ENCODE results near the gene ARHGEF19. TPM values are rescaled to one million over a fixed set of nuclear protein-coding genes. Genes with fewer than 3 reads are reported as not detected.
A peak's percentile ranks its signal among the peaks of the same experiment; 100 is the strongest.

The ARHGEF19 gene
- total and polyA plus RNA-seq, 5 donors: 2.2 to 4.3 (median 2.7) TPM

DNA sequence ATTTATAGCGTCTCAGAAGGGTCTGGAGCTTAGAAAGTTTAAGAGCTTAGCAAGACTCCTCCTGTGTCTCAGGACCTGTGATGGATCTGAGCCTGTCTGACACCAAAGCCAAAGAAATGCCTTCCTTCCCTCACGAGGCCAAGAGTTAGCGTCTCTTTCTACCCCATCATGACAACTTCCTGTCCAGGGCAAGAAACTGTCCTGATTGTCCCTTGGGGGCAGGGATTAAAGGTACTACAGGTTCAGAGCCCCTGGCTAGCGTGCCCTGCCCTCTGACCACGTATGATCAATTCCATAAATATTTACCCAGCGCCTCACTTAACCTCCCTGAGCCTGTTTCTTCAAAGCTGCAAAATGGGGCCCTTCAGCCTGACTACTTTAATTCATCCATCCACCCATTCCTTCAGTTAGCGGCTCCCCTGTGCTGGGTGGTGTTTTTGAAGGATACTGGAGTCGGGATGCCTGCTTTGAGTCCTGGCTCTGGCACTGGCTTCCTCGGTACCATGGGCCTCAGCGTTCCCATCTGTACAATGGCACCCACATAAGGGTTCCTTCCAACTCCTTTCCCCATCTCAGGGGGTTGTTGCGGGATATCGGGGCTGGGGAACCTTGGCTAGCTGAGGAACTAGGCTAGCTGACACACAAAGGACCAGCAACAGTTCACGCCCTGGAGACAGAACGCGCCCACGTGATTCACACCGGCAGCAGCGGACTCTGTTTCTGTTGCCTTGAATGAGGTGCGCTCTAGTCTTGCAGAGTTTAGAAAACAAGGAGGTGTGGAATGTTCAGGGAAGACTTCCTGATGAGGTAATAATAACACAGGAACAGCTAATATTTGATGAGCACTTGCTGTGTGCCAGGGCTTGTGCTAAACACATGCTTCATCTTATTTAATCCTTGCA, 33.6 kb downstream of the ARHGEF19 start:
- DNase-seq (peak in 2 of 3 donors; percentile 18 to 26), ATAC-seq (no peak)
- intact Hi-C loops (cut with DNase I): no loop called here
- Histone ChIP-seq H3K27ac (ENCODE audit: low read length) (no peak overlapping the region), H3K4me3 (ENCODE audit: low read length) (no peak overlapping the region), H3K9me3 (ENCODE audit: control insufficient read depth, low read length) (no peaks in the 10 kb centered on the region), H3K27me3 (ENCODE audit: control insufficient read depth, insufficient read depth) (no peaks in the 10 kb centered on the region), H3K4me1 (ENCODE audit: control insufficient read depth, insufficient read depth, low read length) (peaks cover 11% of the 10 kb centered on the region)
- 90% methylated on average over 19 of the region's 19 CpGs for WGBS

DNA sequence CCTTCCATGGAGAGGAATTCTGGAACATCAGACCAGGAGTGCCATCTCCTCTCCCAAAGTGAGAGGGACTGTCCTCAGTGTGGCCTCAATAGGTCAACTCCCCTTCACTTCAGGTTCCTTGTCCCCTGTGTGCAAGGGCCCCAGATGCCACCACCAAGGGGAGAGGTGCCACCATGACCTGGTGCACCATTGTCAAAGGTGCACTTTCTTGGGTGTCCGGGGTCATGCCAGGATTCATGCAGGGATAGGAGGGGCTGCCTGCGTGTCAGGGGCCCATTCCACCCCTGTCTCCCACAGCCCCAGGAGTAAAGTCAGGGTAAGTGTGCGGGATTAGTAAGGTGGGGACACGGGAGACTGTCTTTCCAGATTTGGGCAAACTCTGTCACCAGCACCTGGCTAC, 35.1 kb downstream of the ARHGEF19 start:
- peak in 1 of 3 donors; percentile 8 for DNase-seq
- intact Hi-C loops (cut with DNase I): no loop called here
- no peaks in the 10 kb centered on the region for H3K27me3 ChIP-seq (ENCODE audit: control insufficient read depth, insufficient read depth)
- peaks cover 16% of the 10 kb centered on the region for H3K4me1 ChIP-seq (ENCODE audit: control insufficient read depth, insufficient read depth, low read length)
- no peak for ATAC-seq
- no peak overlapping the region for H3K4me3 ChIP-seq (ENCODE audit: low read length)
- 98% methylated on average over 4 of the region's 4 CpGs for WGBS
- H3K27ac ChIP-seq (ENCODE audit: low read length): no peak overlapping the region
- no peaks in the 10 kb centered on the region for H3K9me3 ChIP-seq (ENCODE audit: control insufficient read depth, low read length)

DNA sequence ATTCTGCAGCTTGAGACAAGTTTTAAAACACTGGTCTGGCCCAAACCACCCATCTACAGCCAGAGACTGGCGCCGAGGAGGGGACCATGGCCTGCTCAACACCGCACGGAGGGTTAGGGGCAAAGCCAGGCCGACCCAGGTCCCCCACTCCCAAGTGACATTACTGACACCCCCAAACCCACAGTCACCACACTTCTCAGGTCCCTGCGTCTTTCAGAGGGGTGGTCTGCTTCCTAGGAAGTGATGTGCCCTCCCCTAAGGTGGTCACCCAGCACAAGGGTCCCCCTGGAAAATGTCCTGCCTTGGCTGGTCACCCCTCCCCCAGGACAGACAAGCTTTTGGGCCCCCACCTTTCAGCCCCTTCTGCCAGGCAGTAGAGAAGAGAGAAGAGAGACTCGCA, 35.8 kb downstream of the ARHGEF19 start:
- peaks cover 14% of the 10 kb centered on the region for H3K4me1 ChIP-seq (ENCODE audit: control insufficient read depth, insufficient read depth, low read length)
- DNase-seq: peak in 1 of 3 donors; percentile 18
- no peak for ATAC-seq
- peak overlapping the region; percentile 60 for H3K27ac ChIP-seq (ENCODE audit: low read length)
- 62% methylated on average over 7 of the region's 7 CpGs for WGBS
- no peak overlapping the region for H3K4me3 ChIP-seq (ENCODE audit: low read length)
- intact Hi-C loops (cut with DNase I): no loop called here
- H3K27me3 ChIP-seq (ENCODE audit: control insufficient read depth, insufficient read depth): no peaks in the 10 kb centered on the region
- no peaks in the 10 kb centered on the region for H3K9me3 ChIP-seq (ENCODE audit: control insufficient read depth, low read length)

DNA sequence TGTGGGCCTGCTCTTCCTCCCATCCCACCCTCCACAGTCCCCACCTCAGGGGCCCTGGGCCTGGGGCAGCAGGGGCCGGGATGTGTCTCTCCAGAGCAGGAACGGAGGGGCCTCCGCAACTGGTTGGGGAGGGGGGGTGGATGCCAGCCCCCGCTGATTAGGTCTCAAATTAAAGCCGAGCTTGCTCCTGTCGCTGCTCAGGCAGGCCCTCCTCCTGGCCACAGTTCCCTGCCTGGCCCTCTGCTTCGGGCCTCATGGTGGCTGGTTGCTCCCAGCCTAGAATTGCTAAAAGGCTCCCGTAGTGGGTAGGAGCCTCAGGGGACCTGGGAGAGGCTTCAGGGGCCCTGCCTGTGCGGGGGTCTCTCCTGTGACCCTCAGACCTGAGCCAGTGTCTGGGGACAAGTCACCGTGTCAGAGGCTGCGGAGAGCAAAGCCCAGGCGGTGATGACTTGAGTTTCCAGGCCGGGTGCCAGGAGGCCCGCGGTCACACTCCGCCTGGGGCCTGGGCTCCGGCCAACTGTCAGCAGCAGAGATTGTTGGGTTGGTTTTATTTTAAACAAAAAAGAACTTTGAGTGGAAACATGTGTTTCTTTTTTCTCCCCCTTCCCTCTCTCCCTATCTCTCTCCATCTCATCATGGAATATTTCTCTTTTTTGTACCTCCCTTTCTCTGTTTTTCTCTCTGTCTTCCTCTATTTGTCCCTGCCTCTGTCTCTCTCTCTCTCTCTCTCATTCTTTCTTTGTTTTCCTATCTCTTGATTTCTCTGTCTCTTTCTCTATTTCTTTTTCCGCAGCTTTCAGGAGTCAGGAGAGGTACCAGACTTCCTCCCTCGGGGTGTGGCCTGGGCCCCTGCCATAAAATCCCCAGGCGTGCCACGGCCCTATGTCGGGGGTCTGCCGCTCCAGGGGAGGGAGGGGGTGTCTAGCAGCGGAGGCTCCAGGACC, 36.6 kb downstream of the ARHGEF19 start:
- H3K4me1 ChIP-seq (ENCODE audit: control insufficient read depth, insufficient read depth, low read length): peaks cover 10% of the 10 kb centered on the region
- DNase-seq (peak; percentile 92 to 97 (median 96)), ATAC-seq (peak; percentile 83 to 86)
- no peaks in the 10 kb centered on the region for H3K27me3 ChIP-seq (ENCODE audit: control insufficient read depth, insufficient read depth)
- WGBS: 7% methylated on average over 24 of the region's 24 CpGs
- H3K9me3 ChIP-seq (ENCODE audit: control insufficient read depth, low read length): no peaks in the 10 kb centered on the region
- no peak overlapping the region for H3K4me3 ChIP-seq (ENCODE audit: low read length)
- intact Hi-C loops (cut with DNase I): no loop called here
- H3K27ac ChIP-seq (ENCODE audit: low read length): peak overlapping the region; percentile 71

DNA sequence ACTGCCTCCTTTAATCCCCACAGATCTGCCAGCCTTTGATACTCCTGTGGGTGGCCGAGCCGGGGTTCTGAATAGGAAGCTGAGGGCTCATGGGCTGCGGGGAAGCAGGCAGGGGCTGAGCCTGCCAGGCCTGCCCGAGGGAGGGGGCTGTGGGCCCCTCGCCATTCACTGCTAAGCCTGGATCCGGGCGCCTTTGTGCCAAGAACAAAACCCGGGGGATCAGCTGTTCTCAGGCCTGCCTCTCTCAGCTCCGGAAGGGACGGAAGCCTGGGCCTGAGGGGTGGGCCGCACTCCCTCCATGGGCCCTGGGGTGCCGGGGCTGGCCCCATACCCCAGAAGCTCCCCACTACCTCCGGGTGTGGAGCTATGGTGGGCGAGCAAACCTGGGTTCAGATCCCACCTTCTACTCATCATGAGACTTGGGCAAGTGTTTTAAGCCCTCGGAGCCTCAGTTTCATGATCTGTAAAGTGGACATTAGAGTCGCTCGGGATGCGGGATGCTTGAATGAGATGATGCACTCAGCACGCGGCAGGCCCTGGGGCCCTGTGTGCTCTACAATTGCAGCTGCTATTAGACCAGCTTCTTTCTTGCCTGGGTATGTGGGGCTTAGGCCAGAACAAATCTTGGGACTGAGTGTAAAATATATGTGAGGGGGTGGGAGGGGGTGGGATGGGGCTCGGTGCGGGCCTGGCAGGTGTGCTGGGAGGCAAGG, 37.4 kb downstream of the ARHGEF19 start:
- DNase-seq (peak in 2 of 3 donors; percentile 66 to 75), ATAC-seq (peak in 1 of 2 donors; percentile 2)
- Histone ChIP-seq H3K9me3 (ENCODE audit: control insufficient read depth, low read length) (no peaks in the 10 kb centered on the region), H3K27ac (ENCODE audit: low read length) (no peak overlapping the region), H3K4me1 (ENCODE audit: control insufficient read depth, insufficient read depth, low read length) (peaks cover 10% of the 10 kb centered on the region), H3K4me3 (ENCODE audit: low read length) (no peak overlapping the region), H3K27me3 (ENCODE audit: control insufficient read depth, insufficient read depth) (no peaks in the 10 kb centered on the region)
- intact Hi-C loops (cut with DNase I): no loop called here
- 58% methylated on average over 22 of the region's 22 CpGs for WGBS

DNA sequence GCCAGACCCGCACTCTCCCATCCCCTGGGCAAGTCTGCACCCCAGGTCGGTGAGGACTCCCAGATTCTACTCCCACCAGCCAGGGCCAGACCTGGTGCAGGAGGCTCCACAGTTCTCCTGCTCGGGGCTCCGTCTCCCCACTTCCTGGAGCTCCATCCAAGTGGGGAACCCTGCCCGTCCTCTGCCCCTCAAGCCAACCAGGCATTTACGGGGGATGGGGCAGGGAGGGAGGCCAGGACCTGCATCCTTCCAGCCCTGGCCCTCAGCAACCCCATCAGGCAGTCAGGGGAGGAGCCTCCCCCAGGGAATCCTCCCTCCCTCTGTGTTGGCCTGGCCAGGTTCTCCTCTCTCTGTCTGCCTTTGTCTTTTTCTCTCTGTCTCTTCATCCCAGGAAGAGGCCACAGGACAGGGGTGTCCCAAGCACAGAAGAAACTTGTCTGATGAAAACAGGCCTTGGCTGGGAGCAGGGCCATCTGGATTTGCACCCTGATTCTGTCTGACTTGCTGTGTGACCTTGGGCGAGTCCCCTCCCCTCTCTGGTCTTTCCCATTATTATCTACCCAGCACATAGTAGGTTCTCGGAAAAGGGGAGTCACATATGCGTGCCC, 38.1 kb downstream of the ARHGEF19 start:
- intact Hi-C loops (cut with DNase I): no loop called here

DNA sequence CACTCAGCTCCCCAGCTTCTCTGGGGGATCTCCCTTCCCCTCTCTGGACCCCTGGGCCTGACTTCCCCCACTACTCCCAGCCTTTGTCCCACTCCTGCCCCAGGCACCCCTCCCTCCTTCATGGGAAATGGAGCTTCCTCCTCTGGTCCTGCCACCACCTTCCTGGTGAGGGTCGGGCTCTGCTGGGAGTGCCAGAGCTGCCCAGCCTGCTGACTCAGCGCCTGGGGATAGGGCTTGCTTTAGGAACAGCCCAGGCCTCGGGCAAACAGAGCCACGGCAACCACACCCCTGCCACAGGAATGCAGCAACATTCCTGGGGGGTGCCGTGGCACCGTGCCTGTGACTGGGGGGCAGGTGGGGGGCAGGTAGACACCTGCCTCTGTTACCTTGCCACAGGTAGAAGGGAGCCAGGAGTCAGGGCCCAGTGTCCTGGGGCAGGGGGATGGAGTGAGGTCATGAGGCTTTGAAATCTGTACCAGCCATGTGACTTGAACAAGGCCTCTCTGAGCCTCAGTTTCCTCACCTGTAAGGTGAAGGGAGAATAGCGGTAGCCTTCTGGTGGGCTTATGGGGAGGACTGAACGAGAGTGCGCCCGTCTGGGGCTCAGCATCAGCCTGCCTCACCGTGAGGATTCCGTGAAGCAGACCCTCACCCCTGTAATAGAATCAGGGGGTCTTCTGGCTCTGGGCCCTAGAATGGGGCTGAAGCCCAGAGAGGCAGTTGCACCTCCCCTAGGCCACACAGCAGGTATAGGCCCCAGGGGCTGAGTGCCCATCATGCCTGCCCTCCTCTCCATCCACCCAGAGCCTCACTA, 38.8 kb downstream of the ARHGEF19 start:
- DNase-seq: peak; percentile 59 to 80 (median 73)
- Histone ChIP-seq H3K9me3 (ENCODE audit: control insufficient read depth, low read length) (no peaks in the 10 kb centered on the region), H3K27ac (ENCODE audit: low read length) (no peak overlapping the region), H3K4me3 (ENCODE audit: low read length) (no peak overlapping the region), H3K4me1 (ENCODE audit: control insufficient read depth, insufficient read depth, low read length) (peaks cover 10% of the 10 kb centered on the region), H3K27me3 (ENCODE audit: control insufficient read depth, insufficient read depth) (no peaks in the 10 kb centered on the region)
- 69% methylated on average over 12 of the region's 12 CpGs for WGBS
- peak; percentile 14 to 46 for ATAC-seq
- intact Hi-C loops (cut with DNase I): no loop called here

More for the DNA sequence above, 38.1 kb downstream of the ARHGEF19 start:
- H3K27me3 ChIP-seq (ENCODE audit: control insufficient read depth, insufficient read depth): no peaks in the 10 kb centered on the region
- no peak overlapping the region for H3K27ac ChIP-seq (ENCODE audit: low read length)
- DNase-seq (peak in 1 of 3 donors; percentile 52), ATAC-seq (no peak)
- H3K4me1 ChIP-seq (ENCODE audit: control insufficient read depth, insufficient read depth, low read length): peaks cover 10% of the 10 kb centered on the region
- 84% methylated on average over 9 of the region's 9 CpGs for WGBS
- no peaks in the 10 kb centered on the region for H3K9me3 ChIP-seq (ENCODE audit: control insufficient read depth, low read length)
- no peak overlapping the region for H3K4me3 ChIP-seq (ENCODE audit: low read length)

DNA sequence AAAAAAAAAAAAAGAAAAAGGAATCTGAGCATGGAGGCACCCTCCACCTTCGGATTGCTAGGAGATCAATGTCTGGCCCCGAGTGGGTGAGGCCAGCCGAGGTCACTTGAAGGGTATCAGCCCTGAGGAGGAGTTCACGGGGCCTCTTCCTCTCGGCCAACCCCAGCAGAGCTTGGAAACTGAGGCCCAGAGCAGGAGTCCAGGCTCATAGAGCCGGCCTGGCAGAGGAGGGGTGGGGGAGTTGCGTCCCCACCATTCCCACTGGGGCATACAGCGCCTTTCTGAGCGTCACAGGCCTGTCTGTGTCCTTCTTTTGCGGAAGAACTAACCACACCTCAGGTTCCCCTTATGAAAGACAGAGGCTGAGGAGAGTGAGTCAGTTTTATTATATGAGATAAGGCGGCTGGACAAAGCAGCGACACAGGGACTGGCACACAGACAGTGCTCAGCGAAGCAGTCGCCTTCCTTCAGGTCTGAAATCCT, 39.4 kb downstream of the ARHGEF19 start:
- intact Hi-C loops (cut with DNase I): no loop called here
- Histone ChIP-seq H3K9me3 (ENCODE audit: control insufficient read depth, low read length) (no peaks in the 10 kb centered on the region), H3K27ac (ENCODE audit: low read length) (no peak overlapping the region), H3K4me3 (ENCODE audit: low read length) (no peak overlapping the region), H3K4me1 (ENCODE audit: control insufficient read depth, insufficient read depth, low read length) (peaks cover 10% of the 10 kb centered on the region), H3K27me3 (ENCODE audit: control insufficient read depth, insufficient read depth) (no peaks in the 10 kb centered on the region)
- DNase-seq (peak in 2 of 3 donors; percentile 38 to 41), ATAC-seq (peak; percentile 7 to 54)
- 83% methylated on average over 14 of the region's 14 CpGs for WGBS

DNA sequence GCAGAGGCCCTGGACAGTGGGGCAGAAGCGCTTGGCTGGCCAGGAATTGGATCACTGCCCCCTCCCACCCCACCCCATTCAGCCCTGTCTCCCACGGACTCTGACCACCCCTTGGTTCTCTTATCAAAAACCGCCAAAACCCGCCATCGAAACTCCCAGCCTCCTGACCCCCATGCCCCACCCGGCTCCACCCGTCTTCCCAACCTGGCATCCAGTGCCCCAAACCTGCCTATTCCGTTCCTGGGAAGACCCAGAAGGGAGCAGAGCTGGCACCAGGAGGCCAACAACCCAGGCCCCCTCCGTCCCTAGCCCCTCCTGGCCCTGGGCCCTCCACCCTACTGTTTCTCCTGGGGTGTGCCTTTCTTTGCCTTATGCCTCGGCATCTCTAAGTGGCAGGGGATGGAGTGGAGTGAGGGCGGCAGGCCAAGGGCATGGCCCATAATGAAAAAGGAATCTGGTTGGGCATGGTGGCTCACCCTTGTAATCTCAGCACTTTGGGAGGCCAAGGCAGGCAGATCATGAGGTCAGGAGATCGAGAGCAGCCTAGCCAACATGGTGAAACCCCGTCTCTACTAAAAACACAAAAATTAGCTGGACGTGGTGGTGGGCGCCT, 40.1 kb downstream of the ARHGEF19 start:
- no peak overlapping the region for H3K4me3 ChIP-seq (ENCODE audit: low read length)
- intact Hi-C loops (cut with DNase I): no loop called here
- no peak overlapping the region for H3K27ac ChIP-seq (ENCODE audit: low read length)
- peaks cover 10% of the 10 kb centered on the region for H3K4me1 ChIP-seq (ENCODE audit: control insufficient read depth, insufficient read depth, low read length)
- 92% methylated on average over 15 of the region's 15 CpGs for WGBS
- DNase-seq: peak in 1 of 3 donors; percentile 29
- ATAC-seq: no peak
- no peaks in the 10 kb centered on the region for H3K9me3 ChIP-seq (ENCODE audit: control insufficient read depth, low read length)
- no peaks in the 10 kb centered on the region for H3K27me3 ChIP-seq (ENCODE audit: control insufficient read depth, insufficient read depth)

All from right cardiac atrium (tissue), 5 donors.